Measurements from ENCODE around the gene PHLDA3. TPM values are rescaled to one million over a fixed set of nuclear protein-coding genes. Genes with fewer than 3 reads are reported as not detected.

PHLDA3 gene
- total RNA-seq, 4 donors from 2014 or later, result 14.4 to 80.2 (median 43.7) TPM

DNA sequence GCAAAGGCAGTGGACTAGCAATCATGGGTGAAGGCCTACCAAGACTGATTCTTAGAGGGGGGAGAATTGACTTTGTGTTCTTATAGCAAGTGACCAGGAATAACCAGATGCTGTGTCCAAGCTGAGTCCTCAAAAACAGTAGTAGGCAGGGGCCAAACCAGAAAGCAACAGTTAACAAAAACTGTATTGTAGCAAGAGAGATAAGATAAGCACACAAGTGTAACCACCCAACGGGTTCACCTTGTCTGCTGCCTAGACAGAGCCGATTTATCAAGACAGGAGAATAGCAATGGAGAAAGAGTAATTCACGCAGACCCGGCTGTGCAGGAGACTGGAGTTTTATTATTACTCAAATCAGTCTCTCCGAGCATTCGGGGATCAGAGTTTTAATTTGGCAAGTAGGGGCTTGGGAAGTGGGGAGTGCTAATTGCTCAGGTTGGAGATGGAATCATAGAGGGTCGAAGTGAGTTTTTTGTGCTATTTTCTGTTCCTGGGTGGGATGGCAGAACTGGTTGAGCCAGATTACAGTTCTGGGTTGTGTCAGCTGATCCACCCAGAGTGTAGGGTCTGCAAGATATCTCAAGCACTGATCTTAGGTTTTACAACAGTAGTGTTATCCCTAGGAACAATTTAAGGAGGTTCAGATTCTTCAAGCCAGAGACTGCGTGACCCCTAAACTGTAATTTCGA lies 46.2 kb upstream of the PHLDA3 start:
- peak in 1 of 2 donors; percentile 6 for DNase-seq
- no peaks in the 10 kb centered on the region for H3K36me3 ChIP-seq
- H3K9me3 ChIP-seq, result no peaks in the 10 kb centered on the region
- H3K27ac ChIP-seq, result no peak overlapping the region
- intact Hi-C loops (cut with DNase I; ENCODE audit: low total_unique reads), result no loop called here
- peaks cover 0 to 4% of the 10 kb centered on the region in 2 donors for H3K4me1 ChIP-seq
- no peaks in the 10 kb centered on the region for H3K27me3 ChIP-seq
- no peak overlapping the region for H3K4me3 ChIP-seq
- no peak for TF ChIP-seq POLR2A (IDR thresholded peaks at IDR 0.05)

DNA sequence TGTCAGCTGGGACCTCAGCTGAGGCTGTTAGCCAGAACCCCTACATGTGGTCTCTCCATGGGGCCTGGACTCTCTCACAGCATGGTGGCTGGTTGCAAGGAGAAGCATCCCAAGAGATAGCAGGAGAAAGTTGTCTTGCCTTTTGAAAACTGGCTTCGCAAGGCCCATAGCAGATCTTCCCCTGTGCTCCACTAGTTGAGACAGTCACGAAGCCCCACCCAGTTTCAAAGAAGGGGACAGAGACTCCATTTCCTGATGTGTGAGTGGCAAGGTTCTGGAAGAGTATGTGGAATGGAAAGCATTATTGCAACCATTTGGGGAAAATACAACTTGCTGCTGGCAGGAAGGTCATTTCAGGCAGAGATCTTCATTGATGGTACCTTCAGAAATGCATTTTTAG lies 45.5 kb upstream of the PHLDA3 start:
- TF ChIP-seq, protein P1, sequence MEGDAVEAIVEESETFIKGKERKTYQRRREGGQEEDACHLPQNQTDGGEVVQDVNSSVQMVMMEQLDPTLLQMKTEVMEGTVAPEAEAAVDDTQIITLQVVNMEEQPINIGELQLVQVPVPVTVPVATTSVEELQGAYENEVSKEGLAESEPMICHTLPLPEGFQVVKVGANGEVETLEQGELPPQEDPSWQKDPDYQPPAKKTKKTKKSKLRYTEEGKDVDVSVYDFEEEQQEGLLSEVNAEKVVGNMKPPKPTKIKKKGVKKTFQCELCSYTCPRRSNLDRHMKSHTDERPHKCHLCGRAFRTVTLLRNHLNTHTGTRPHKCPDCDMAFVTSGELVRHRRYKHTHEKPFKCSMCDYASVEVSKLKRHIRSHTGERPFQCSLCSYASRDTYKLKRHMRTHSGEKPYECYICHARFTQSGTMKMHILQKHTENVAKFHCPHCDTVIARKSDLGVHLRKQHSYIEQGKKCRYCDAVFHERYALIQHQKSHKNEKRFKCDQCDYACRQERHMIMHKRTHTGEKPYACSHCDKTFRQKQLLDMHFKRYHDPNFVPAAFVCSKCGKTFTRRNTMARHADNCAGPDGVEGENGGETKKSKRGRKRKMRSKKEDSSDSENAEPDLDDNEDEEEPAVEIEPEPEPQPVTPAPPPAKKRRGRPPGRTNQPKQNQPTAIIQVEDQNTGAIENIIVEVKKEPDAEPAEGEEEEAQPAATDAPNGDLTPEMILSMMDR (IDR thresholded peaks at IDR 0.05), result no peak
- TF ChIP-seq POLR2A (IDR thresholded peaks at IDR 0.05), result no peak
- Histone ChIP-seq H3K4me3 (no peak overlapping the region), H3K4me1 (peaks cover 0 to 4% of the 10 kb centered on the region in 2 donors), H3K9me3 (no peaks in the 10 kb centered on the region), H3K27me3 (no peaks in the 10 kb centered on the region), H3K27ac (no peak overlapping the region), H3K36me3 (no peaks in the 10 kb centered on the region)
- intact Hi-C loops (cut with DNase I; ENCODE audit: low total_unique reads), result loop anchor here (5.0 kb wide), 1 partner anchor 67 kb away; no protein-coding TSS in a partner anchor
- DNase-seq, result peak in 1 of 2 donors; percentile 11

DNA sequence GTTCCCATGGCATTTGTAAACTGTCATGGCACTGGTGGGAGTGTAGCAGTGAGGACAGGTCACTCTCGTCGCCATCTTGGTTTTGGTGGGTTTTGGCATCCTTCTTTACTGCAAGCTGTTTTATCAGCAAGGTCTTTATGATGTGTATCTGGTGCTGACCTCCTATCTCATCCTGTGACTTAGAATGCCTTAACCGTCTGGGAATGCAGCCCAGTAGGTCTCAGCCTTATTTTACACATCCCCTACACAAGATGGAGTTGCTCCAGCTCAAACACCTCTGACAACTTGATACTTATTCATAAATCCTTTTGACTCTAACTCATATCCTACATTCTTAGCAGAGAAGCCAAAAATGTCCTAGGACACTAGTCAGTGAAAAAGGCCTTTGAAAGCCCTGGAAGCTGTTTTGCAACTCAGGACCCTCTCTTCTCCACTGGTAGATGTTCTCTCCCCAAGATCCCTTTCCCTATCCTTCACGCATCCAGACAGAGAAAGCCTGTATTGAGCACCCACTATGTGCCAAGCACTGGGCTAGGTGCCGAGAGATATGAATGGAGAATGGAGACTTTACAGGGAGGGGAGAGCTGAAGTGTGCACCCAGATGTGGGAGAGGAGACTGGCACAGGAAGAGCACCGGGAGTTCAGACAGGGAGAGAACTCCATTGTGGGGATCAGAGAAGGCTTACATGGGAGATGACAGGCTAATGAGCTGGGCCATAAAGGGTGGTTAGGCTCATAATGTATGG lies 44.7 kb upstream of the PHLDA3 start:
- DNase-seq, result peak in 1 of 2 donors; percentile 23
- no peaks in the 10 kb centered on the region for H3K36me3 ChIP-seq
- peaks cover 0 to 4% of the 10 kb centered on the region in 2 donors for H3K4me1 ChIP-seq
- TF ChIP-seq POLR2A (IDR thresholded peaks at IDR 0.05), result no peak
- TF ChIP-seq, protein P1 (IDR thresholded peaks at IDR 0.05), result no peak
- no peak overlapping the region for H3K4me3 ChIP-seq
- H3K27me3 ChIP-seq, result no peaks in the 10 kb centered on the region
- H3K27ac ChIP-seq, result peak overlapping the region; percentile 67 to 97
- no peaks in the 10 kb centered on the region for H3K9me3 ChIP-seq
- intact Hi-C loops (cut with DNase I; ENCODE audit: low total_unique reads), result loop anchor here (2.0 to 5.0 kb wide), 2 partner anchors 31 to 66 kb away; no protein-coding TSS in a partner anchor

DNA sequence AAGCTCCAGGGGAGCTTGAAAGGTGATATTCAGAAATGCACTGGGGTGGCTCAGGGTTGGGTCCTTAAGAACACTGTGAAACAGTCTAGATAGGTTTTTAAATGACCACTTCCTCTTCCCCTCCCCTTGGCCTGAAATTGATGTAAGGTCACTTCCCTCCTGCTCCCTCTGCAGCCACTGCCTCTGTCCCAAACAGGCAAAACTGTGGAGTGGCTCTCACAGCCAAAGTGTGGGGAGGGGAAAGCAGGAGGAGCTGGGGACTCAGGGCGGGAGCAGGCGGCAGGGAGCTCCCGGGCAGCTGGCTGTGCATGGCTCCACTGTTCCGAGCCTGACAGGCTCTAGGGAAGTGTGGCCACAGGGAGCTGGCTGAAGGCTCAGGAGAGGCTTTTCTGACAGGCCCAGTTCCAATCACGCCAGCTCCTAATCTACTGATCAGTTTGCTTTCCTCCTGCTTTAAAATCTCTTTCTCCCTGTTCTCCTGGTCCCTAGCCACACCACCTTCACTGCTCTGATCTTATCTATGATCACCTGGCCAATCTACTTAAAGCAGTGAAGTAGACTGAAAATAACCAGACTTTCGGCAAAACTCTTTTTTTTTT lies 43.1 kb upstream of the PHLDA3 start:
- Histone ChIP-seq H3K9me3 (no peaks in the 10 kb centered on the region), H3K4me3 (no peak overlapping the region), H3K27me3 (no peaks in the 10 kb centered on the region), H3K36me3 (no peaks in the 10 kb centered on the region), H3K4me1 (peaks cover 4 to 12% of the 10 kb centered on the region in 2 donors), H3K27ac (peak overlapping the region; percentile 97 to 99)
- peak; percentile 69 for DNase-seq
- intact Hi-C loops (cut with DNase I; ENCODE audit: low total_unique reads), result loop anchor here (2.0 to 5.0 kb wide), 2 partner anchors 29 to 65 kb away; no protein-coding TSS in a partner anchor
- TF ChIP-seq, protein P1 (IDR thresholded peaks at IDR 0.05), result peak in 1 of 4 experiments; percentile 15
- TF ChIP-seq POLR2A (IDR thresholded peaks at IDR 0.05), result no peak

DNA sequence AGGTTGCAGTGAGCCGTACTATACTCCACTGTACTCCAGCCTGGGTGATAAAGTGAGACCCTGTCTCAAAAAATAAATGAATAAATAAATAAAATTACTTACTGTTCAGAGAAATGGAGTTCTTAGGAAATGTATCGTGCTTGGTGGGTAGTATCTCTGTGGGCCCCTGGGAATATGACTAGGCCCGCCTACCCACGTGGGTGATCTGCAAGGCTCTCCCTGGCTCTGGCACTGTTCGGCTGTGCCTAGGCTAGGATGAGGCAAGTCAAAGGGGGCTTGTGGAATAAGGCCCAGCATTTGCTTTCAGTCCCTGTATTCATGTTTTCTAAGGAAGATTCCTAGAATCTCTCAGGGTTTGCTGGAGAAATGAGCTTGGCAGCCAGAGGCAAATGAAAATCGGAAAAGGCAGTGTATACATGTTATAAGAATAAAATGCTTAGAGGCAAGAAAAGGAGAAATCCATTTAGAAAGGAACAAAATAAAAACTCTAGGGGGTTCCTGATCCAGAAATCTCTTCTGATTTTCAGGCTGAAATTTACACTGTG lies 42.5 kb upstream of the PHLDA3 start:
- intact Hi-C loops (cut with DNase I; ENCODE audit: low total_unique reads), result loop anchor here (5.0 kb wide), 1 partner anchor 64 kb away; no protein-coding TSS in a partner anchor

More for the DNA sequence above, 42.5 kb upstream of the PHLDA3 start:
- no peaks in the 10 kb centered on the region for H3K27me3 ChIP-seq
- DNase-seq, result peak in 1 of 2 donors; percentile 34
- H3K9me3 ChIP-seq, result no peaks in the 10 kb centered on the region
- TF ChIP-seq POLR2A (IDR thresholded peaks at IDR 0.05), result no peak
- H3K27ac ChIP-seq, result peak overlapping the region; percentile 97 to 99
- no peaks in the 10 kb centered on the region for H3K36me3 ChIP-seq
- no peak overlapping the region for H3K4me3 ChIP-seq
- peaks cover 4 to 12% of the 10 kb centered on the region in 2 donors for H3K4me1 ChIP-seq
